GM12878 (cell line): ENCODE data around the gene ELAVL1.

ENCODE experiments used
- CTCF ChIP-seq, 3 experiments: IDR thresholded peaks in 2 of 3; conservative IDR thresholded peaks in 1 of 3; 2 replicates each; pipeline ENCODE4 v1.5.1; 2011; ENCODE audit warnings: low read depth in 3 of 3, low read length in 3 of 3, mild to moderate bottlenecking in 3 of 3, control low read depth in 2 of 3, moderate library complexity in 2 of 3, inconsistent platforms in 1 of 3, mixed read lengths in 1 of 3; ENCODE audit not compliant: control insufficient read depth in 2 of 3, insufficient read depth in 1 of 3; ENCODE audit errors: extremely low read depth in 1 of 3
- DPF2 ChIP-seq: fragments of 450-650 bp; IDR thresholded peaks from 2 replicates; pipeline ENCODE4 v1.6.1; 2017; ENCODE audit warnings: mild to moderate bottlenecking
- EGR1 ChIP-seq, 2 experiments: IDR thresholded peaks; 1 replicate in 1 of 2; 2 replicates in 1 of 2; pipeline ENCODE4 v1.6.1; 2011 to 2012; ENCODE audit warnings: low read depth in 2 of 2, low read length in 2 of 2, borderline replicate concordance in 1 of 2, mild to moderate bottlenecking in 1 of 2, moderate library complexity in 1 of 2
- EP300 ChIP-seq, 2 experiments: fragments of 150-350 bp in 1 of 2; IDR thresholded peaks; 2 replicates each; pipeline ENCODE4 v1.6.1; 2011 to 2012; ENCODE audit warnings: low read depth in 2 of 2, low read length in 2 of 2, borderline replicate concordance in 1 of 2, improper control_type of control experiment in 1 of 2, inconsistent platforms in 1 of 2; ENCODE audit not compliant: control insufficient read depth in 1 of 2
- ESRRA ChIP-seq: IDR thresholded peaks from 2 replicates; pipeline ENCODE4 v1.6.1; 2012; ENCODE audit warnings: mild to moderate bottlenecking, low read length, improper control_type of control experiment
- EZH2 ChIP-seq: IDR thresholded peaks from 2 replicates; pipeline ENCODE4 v1.6.1; 2012; ENCODE audit warnings: low read depth, mild to moderate bottlenecking, control low read depth, inconsistent platforms, low read length, borderline replicate concordance; ENCODE audit not compliant: control insufficient read depth
- MAX ChIP-seq: IDR thresholded peaks from 2 replicates; pipeline ENCODE4 v1.6.1; 2012; ENCODE audit warnings: low read depth, low read length, improper control_type of control experiment
- PBX3 ChIP-seq: IDR thresholded peaks from 2 replicates; pipeline ENCODE4 v1.6.1; 2011; ENCODE audit warnings: mild to moderate bottlenecking, low read depth, low read length, moderate library complexity; ENCODE audit not compliant: insufficient replicate concordance
- PKNOX1 ChIP-seq: fragments of 450-650 bp; IDR thresholded peaks from 2 replicates; pipeline ENCODE4 v1.6.1; 2016; ENCODE audit warnings: mild to moderate bottlenecking
- POLR2A ChIP-seq: IDR thresholded peaks from 2 replicates; pipeline ENCODE4 v1.6.1; 2011; ENCODE audit warnings: low read depth, mild to moderate bottlenecking, low read length
- REST ChIP-seq: IDR thresholded peaks from 2 replicates; pipeline ENCODE4 v1.6.1; 2012; ENCODE audit warnings: mild to moderate bottlenecking, low read depth, low read length
- RFX5 ChIP-seq: IDR thresholded peaks from 2 replicates; pipeline ENCODE4 v1.6.1; 2011; ENCODE audit warnings: low read depth, low read length, improper control_type of control experiment
- SMC3 ChIP-seq: IDR thresholded peaks from 2 replicates; pipeline ENCODE4 v1.6.1; 2011; ENCODE audit warnings: low read length, improper control_type of control experiment, borderline replicate concordance
- ZNF207 ChIP-seq: fragments of 450-650 bp; IDR thresholded peaks from 2 replicates; pipeline ENCODE4 v1.6.1; 2014; ENCODE audit warnings: antibody characterized with exemption, mild to moderate bottlenecking, borderline replicate concordance

GRCh38 chr19:7973883-7974282 lies 31.6 kb downstream of the ELAVL1 start:
- TF ChIP-seq EZH2 (no peak), POLR2A (no peak), SMC3 (no peak), ZNF207 (no peak), RFX5 (no peak), DPF2 (no peak), REST (no peak), ESRRA (no peak), PKNOX1 (no peak), EGR1 (IDR thresholded peaks at IDR 0.05; ENCODE audit: borderline replicate concordance in 1 of 2, low read depth in 2 of 2, low read length in 2 of 2) (no peak), MAX (no peak), PBX3 (no peak), EP300 (IDR thresholded peaks at IDR 0.05; ENCODE audit: borderline replicate concordance in 1 of 2, control insufficient read depth in 1 of 2, low read depth in 2 of 2, low read length in 2 of 2) (no peak), CTCF (IDR thresholded peaks at IDR 0.05 in 2 of 3, conservative IDR thresholded peaks at IDR 0.05 in 1 of 3; ENCODE audit: control insufficient read depth in 2 of 3, extremely low read depth in 1 of 3, insufficient read depth in 1 of 3, low read depth in 3 of 3, low read length in 3 of 3) (no peak)
